GM12892 (cell line): ENCODE data around the gene NUDCD3.
A peak's percentile ranks its signal among the peaks of the same experiment; 100 is the strongest.

Experiments used
- DNase-seq: peaks from one replicate; pipeline ENCODE4 v3.0.0; 2011; ENCODE audit not compliant: insufficient read length
- FAIRE-seq: peaks from 2 replicates; lab custom pipeline; 2011; peaks lifted over from hg19 to GRCh38; lab: Jason Lieb, UNC
- POLR2A ChIP-seq: IDR thresholded peaks from 2 replicates; pipeline ENCODE4 v1.6.1; 2011; ENCODE audit warnings: low read depth, low read length, control low read depth
- POLR2AphosphoS5 ChIP-seq: IDR thresholded peaks from 2 replicates; pipeline ENCODE4 v1.6.1; 2011; ENCODE audit warnings: low read depth, low read length, control low read depth
- TAF1 ChIP-seq: IDR thresholded peaks from 2 replicates; pipeline ENCODE4 v1.6.1; 2011; ENCODE audit warnings: low read depth, mild to moderate bottlenecking, control low read depth, low read length, borderline replicate concordance

NUDCD3 gene

GRCh38 chr7:44346063-44346462 lies 144.4 kb downstream of the NUDCD3 start:
- no peak for DNase-seq
- no peak for FAIRE-seq
- TF ChIP-seq TAF1, result no peak
- no peak for TF ChIP-seq POLR2A
- no peak for TF ChIP-seq POLR2AphosphoS5

- no peak for TF ChIP-seq POLR2A
- no peak for TF ChIP-seq POLR2AphosphoS5
- no peak for TF ChIP-seq TAF1
- FAIRE-seq, result no peak
- DNase-seq, result no peak
These were observed 149.1 kb downstream of the NUDCD3 start for GRCh38 chr7:44341401-44341800.

GRCh38 chr7:44338600-44338999 lies 151.9 kb downstream of the NUDCD3 start:
- FAIRE-seq (no peak), DNase-seq (no peak)
- TF ChIP-seq POLR2AphosphoS5 (no peak), POLR2A (no peak), TAF1 (no peak)

- FAIRE-seq (no peak), DNase-seq (no peak)
- TF ChIP-seq POLR2A, result no peak
- no peak for TF ChIP-seq POLR2AphosphoS5
- no peak for TF ChIP-seq TAF1
These were observed 154.0 kb downstream of the NUDCD3 start for GRCh38 chr7:44336491-44336890.

GRCh38 chr7:44335184-44335583 lies 155.3 kb downstream of the NUDCD3 start:
- FAIRE-seq (no peak), DNase-seq (no peak)
- TF ChIP-seq POLR2A (no peak), TAF1 (no peak), POLR2AphosphoS5 (no peak)

- FAIRE-seq, result no peak
- no peak for DNase-seq
- TF ChIP-seq POLR2A, result no peak
- no peak for TF ChIP-seq TAF1
- no peak for TF ChIP-seq POLR2AphosphoS5
These were observed 155.7 kb downstream of the NUDCD3 start for GRCh38 chr7:44334734-44335097.

- DNase-seq (no peak), FAIRE-seq (peak; percentile 67)
These were observed 156.3 kb downstream of the NUDCD3 start for GRCh38 chr7:44333911-44334733.

GRCh38 chr7:44331682-44332081 lies 158.8 kb downstream of the NUDCD3 start:
- TF ChIP-seq POLR2AphosphoS5, result no peak
- TF ChIP-seq POLR2A, result no peak
- FAIRE-seq, result no peak

More at GRCh38 chr7:44333911-44334733, 156.3 kb downstream of the NUDCD3 start:
- TF ChIP-seq POLR2AphosphoS5, result no peak
- no peak for TF ChIP-seq POLR2A
- TF ChIP-seq TAF1, result no peak

GRCh38 chr7:44330331-44330730 lies 160.1 kb downstream of the NUDCD3 start:
- TF ChIP-seq POLR2AphosphoS5 (no peak), TAF1 (no peak), POLR2A (no peak)
- no peak for DNase-seq
- no peak for FAIRE-seq

More at GRCh38 chr7:44331682-44332081, 158.8 kb downstream of the NUDCD3 start:
- no peak for DNase-seq

GRCh38 chr7:44329888-44330287 lies 160.6 kb downstream of the NUDCD3 start:
- FAIRE-seq (no peak), DNase-seq (no peak)
- TF ChIP-seq TAF1, result no peak
- TF ChIP-seq POLR2AphosphoS5, result no peak
- no peak for TF ChIP-seq POLR2A
